Sigmoid colon (tissue), 4 donors: ENCODE results near the gene AANAT.

Experiments
- CTCF ChIP-seq, 4 experiments: fragments of 450-650 bp in 3 of 4; fragments of 200-600 bp in 1 of 4; IDR thresholded peaks; one replicate each; pipeline ENCODE4 v1.5.1; 2016 to 2019; ENCODE audit warnings: antibody characterized with exemption in 4 of 4, mild to moderate bottlenecking in 3 of 4, moderate library complexity in 2 of 4
- EP300 ChIP-seq, 4 donors: sonication (generic); formaldehyde crosslinking; IDR thresholded peaks; one replicate each; pipeline ENCODE4 v1.6.1; 2017; ENCODE audit warnings: antibody characterized with exemption in 4 of 4
- POLR2A ChIP-seq, 2 donors: fragments of 450-650 bp; IDR thresholded peaks; one replicate each; pipeline ENCODE4 v1.6.1; 2016; ENCODE audit warnings: antibody characterized with exemption in 2 of 2, mild to moderate bottlenecking in 2 of 2, moderate library complexity in 2 of 2

GRCh38 chr17:76497979-76498875 lies 30.8 kb downstream of the AANAT start:
- no peak for TF ChIP-seq POLR2A (IDR thresholded peaks at IDR 0.05)
- TF ChIP-seq CTCF (IDR thresholded peaks at IDR 0.05) = no peak
- TF ChIP-seq EP300 (IDR thresholded peaks at IDR 0.05) = no peak
